K562 (cell line): ENCODE results near the gene REEP6. TPM values are rescaled to one million over a fixed set of nuclear protein-coding genes. Genes with fewer than 3 reads are reported as not detected.

Experiments used
- CBX5 ChIP-seq: IDR thresholded peaks from 2 replicates; pipeline ENCODE4 v1.6.1; 2014; ENCODE audit warnings: low read depth, borderline replicate concordance
- DPF2 ChIP-seq: fragments of 450-650 bp; IDR thresholded peaks from 2 replicates; pipeline ENCODE4 v1.6.1; 2016
- KDM2B ChIP-seq: fragments of 250-450 bp; sonication (Bioruptor Pico); IDR thresholded peaks from 2 replicates; pipeline ENCODE4 v1.8.0; 2021; ENCODE audit warnings: mild to moderate bottlenecking, moderate library complexity
- PCBP1 ChIP-seq: fragments of 200-400 bp; formaldehyde crosslinking; IDR thresholded peaks from 2 replicates; pipeline ENCODE4 v1.6.1; 2018; ENCODE audit warnings: mild to moderate bottlenecking, low read depth, low read length; ENCODE audit not compliant: poor library complexity, severe bottlenecking
- PHF21A ChIP-seq: fragments of 450-650 bp; IDR thresholded peaks from 2 replicates; pipeline ENCODE4 v1.6.1; 2017; ENCODE audit warnings: low read depth, borderline replicate concordance
- POLR2G ChIP-seq: fragments of 200-400 bp; formaldehyde crosslinking; IDR thresholded peaks from 2 replicates; pipeline ENCODE4 v1.6.1; 2017; ENCODE audit warnings: low read depth, mild to moderate bottlenecking, antibody characterized with exemption, low read length, moderate library complexity
- RCOR1 ChIP-seq, 2 experiments: IDR thresholded peaks; 2 replicates each; pipeline ENCODE4 v1.6.1; 2012; ENCODE audit warnings: low read depth in 2 of 2, low read length in 2 of 2, borderline replicate concordance in 1 of 2, improper control_type of control experiment in 1 of 2
- TAL1 ChIP-seq: fragments of 450-650 bp; IDR thresholded peaks from 2 replicates; pipeline ENCODE4 v1.6.1; 2016; ENCODE audit warnings: mild to moderate bottlenecking
- polyA plus RNA-seq, 8 experiments: library from polyadenylated mRNA; depleted of rRNA in 4 of 8; stranded (reverse) in 5 of 8; unstranded in 3 of 8; fragments of >200 nt; fragmentation: Nextera tagmentation in 2 of 8; fragmentation: Illumina TruSeq in 1 of 8; extraction: Ambion mirVana in 2 of 8; extraction: Trizol in 1 of 8; gene quantifications; 2 replicates each; pipeline versions ENCODE4 v1.2.1 to v1.2.3, GENCODE V29; 2011 to 2014; ENCODE audit warnings: inconsistent platforms in 1 of 8, missing spikeins in 1 of 8
- total RNA-seq, 7 experiments: library from RNA; depleted of rRNA in 6 of 7; stranded (reverse); fragments of >200 nt in 6 of 7; fragmentation: Illumina TruSeq in 2 of 7; extraction: Trizol in 2 of 7; gene quantifications; 2 replicates each; pipeline versions ENCODE4 v1.2.1 to v1.2.3, GENCODE V29; 2011 to 2021; ENCODE audit warnings: low replicate concordance in 1 of 7
- TF ChIP-seq, protein P1 (sequence below): fragments of 150-350 bp; conservative IDR thresholded peaks from 2 replicates; pipeline ENCODE4 v1.6.1; 2014; ENCODE audit warnings: low read length
- TF ChIP-seq, protein P2 (sequence below): sonication (generic); formaldehyde crosslinking; IDR thresholded peaks from 2 replicates; pipeline ENCODE4 v1.8.0; 2022; ENCODE audit warnings: missing genetic modification reagents, mild to moderate bottlenecking, moderate library complexity, borderline replicate concordance
- TF ChIP-seq, protein P3 (sequence below): sonication (generic); formaldehyde crosslinking; IDR thresholded peaks from 2 replicates; pipeline ENCODE4 v1.8.1; 2023; ENCODE audit warnings: mild to moderate bottlenecking, missing genetic modification reagents
- TF ChIP-seq, protein P4 (sequence below): fragments of 250-450 bp; sonication (Bioruptor Pico); IDR thresholded peaks from 2 replicates; pipeline ENCODE4 v1.8.0; 2022; ENCODE audit warnings: inconsistent platforms, mild to moderate bottlenecking, moderate library complexity, borderline replicate concordance
- TF ChIP-seq, protein P5 (sequence below): fragments of 450-650 bp; formaldehyde crosslinking; IDR thresholded peaks from 2 replicates; pipeline ENCODE4 v1.4.0; 2020; ENCODE audit warnings: mild to moderate bottlenecking, moderate library complexity
- TF ChIP-seq, protein P6 (sequence below): fragments of 250-450 bp; sonication (Bioruptor Pico); IDR thresholded peaks from 2 replicates; pipeline ENCODE4 v1.4.0; 2020; ENCODE audit warnings: borderline replicate concordance

REEP6 gene
- total and polyA plus RNA-seq, 9 of the 15 experiments (the other 6 are each of a cell fraction or from before 2014, with no cell fraction given) = 1.2 to 64.2 (median 12.7) TPM

DNA sequence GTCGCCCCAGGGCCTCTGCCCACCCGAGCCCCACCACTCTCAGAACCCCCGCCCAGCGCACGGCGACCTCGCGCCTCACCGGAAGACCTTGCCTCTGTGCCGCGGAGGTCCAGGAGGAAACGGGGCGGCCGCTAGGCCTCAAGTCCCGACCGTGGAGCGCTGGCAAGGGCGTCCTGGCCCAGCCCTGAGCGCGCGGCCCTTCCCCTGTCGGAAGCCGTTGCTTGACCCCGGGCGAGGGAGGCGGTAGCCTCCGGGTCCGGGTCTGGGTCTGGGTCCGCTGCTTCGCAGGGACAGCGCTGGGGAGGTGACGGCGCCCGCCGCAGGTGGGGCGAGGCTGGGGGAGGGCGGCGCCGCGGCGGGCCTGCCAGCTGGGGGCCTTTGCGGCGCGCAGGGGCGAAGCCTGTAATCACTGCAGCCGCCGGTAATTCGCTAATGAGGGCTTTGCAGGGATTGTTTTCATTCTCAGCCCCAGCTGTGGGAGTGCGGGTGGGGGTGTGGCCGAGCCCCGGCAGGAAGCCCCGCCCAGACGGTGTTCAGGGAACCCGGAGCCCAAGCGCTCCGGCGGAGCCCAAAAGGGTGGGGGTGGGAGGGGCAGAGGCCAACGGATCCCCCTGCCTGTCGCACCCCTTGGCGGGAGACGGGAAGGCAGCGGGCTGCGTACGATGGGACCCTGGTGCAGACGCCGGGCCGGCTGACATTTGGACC, 20.5 kb upstream of the REEP6 start (continued):
- TF ChIP-seq, protein P1, sequence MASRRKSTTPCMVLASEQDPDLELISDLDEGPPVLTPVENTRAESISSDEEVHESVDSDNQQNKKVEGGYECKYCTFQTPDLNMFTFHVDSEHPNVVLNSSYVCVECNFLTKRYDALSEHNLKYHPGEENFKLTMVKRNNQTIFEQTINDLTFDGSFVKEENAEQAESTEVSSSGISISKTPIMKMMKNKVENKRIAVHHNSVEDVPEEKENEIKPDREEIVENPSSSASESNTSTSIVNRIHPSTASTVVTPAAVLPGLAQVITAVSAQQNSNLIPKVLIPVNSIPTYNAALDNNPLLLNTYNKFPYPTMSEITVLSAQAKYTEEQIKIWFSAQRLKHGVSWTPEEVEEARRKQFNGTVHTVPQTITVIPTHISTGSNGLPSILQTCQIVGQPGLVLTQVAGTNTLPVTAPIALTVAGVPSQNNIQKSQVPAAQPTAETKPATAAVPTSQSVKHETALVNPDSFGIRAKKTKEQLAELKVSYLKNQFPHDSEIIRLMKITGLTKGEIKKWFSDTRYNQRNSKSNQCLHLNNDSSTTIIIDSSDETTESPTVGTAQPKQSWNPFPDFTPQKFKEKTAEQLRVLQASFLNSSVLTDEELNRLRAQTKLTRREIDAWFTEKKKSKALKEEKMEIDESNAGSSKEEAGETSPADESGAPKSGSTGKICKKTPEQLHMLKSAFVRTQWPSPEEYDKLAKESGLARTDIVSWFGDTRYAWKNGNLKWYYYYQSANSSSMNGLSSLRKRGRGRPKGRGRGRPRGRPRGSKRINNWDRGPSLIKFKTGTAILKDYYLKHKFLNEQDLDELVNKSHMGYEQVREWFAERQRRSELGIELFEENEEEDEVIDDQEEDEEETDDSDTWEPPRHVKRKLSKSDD = no peak
- TF ChIP-seq POLR2G (peak; percentile 71), PHF21A (peak; percentile 59; the same call in 1 of the 2 replicates), CBX5 (no peak), RCOR1 (IDR thresholded peaks at IDR 0.05; ENCODE audit: borderline replicate concordance in 1 of 2, low read depth in 2 of 2, low read length in 2 of 2) (peak; percentile 90 to 92), PCBP1 (peak; percentile 22), KDM2B (CRISPR knock-in tag) (no peak), TAL1 (no peak), DPF2 (no peak)
- TF ChIP-seq, protein P2, sequence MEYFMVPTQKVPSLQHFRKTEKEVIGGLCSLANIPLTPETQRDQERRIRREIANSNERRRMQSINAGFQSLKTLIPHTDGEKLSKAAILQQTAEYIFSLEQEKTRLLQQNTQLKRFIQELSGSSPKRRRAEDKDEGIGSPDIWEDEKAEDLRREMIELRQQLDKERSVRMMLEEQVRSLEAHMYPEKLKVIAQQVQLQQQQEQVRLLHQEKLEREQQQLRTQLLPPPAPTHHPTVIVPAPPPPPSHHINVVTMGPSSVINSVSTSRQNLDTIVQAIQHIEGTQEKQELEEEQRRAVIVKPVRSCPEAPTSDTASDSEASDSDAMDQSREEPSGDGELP (CRISPR knock-in tag) = peak; percentile 64; the same call in 1 of the 2 replicates
- TF ChIP-seq, protein P3, sequence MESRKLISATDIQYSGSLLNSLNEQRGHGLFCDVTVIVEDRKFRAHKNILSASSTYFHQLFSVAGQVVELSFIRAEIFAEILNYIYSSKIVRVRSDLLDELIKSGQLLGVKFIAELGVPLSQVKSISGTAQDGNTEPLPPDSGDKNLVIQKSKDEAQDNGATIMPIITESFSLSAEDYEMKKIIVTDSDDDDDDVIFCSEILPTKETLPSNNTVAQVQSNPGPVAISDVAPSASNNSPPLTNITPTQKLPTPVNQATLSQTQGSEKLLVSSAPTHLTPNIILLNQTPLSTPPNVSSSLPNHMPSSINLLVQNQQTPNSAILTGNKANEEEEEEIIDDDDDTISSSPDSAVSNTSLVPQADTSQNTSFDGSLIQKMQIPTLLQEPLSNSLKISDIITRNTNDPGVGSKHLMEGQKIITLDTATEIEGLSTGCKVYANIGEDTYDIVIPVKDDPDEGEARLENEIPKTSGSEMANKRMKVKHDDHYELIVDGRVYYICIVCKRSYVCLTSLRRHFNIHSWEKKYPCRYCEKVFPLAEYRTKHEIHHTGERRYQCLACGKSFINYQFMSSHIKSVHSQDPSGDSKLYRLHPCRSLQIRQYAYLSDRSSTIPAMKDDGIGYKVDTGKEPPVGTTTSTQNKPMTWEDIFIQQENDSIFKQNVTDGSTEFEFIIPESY (CRISPR knock-in tag) = 0 out of 2 replicates have a peak, but pooled peaks have one; percentile 19
- TF ChIP-seq, protein P4, sequence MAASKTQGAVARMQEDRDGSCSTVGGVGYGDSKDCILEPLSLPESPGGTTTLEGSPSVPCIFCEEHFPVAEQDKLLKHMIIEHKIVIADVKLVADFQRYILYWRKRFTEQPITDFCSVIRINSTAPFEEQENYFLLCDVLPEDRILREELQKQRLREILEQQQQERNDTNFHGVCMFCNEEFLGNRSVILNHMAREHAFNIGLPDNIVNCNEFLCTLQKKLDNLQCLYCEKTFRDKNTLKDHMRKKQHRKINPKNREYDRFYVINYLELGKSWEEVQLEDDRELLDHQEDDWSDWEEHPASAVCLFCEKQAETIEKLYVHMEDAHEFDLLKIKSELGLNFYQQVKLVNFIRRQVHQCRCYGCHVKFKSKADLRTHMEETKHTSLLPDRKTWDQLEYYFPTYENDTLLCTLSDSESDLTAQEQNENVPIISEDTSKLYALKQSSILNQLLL = no peak
- TF ChIP-seq, protein P5, sequence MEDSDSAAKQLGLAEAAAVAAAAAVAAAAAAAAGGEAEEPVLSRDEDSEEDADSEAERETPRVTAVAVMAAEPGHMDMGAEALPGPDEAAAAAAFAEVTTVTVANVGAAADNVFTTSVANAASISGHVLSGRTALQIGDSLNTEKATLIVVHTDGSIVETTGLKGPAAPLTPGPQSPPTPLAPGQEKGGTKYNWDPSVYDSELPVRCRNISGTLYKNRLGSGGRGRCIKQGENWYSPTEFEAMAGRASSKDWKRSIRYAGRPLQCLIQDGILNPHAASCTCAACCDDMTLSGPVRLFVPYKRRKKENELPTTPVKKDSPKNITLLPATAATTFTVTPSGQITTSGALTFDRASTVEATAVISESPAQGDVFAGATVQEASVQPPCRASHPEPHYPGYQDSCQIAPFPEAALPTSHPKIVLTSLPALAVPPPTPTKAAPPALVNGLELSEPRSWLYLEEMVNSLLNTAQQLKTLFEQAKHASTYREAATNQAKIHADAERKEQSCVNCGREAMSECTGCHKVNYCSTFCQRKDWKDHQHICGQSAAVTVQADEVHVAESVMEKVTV (CRISPR knock-in tag) = no peak
- TF ChIP-seq, protein P6, sequence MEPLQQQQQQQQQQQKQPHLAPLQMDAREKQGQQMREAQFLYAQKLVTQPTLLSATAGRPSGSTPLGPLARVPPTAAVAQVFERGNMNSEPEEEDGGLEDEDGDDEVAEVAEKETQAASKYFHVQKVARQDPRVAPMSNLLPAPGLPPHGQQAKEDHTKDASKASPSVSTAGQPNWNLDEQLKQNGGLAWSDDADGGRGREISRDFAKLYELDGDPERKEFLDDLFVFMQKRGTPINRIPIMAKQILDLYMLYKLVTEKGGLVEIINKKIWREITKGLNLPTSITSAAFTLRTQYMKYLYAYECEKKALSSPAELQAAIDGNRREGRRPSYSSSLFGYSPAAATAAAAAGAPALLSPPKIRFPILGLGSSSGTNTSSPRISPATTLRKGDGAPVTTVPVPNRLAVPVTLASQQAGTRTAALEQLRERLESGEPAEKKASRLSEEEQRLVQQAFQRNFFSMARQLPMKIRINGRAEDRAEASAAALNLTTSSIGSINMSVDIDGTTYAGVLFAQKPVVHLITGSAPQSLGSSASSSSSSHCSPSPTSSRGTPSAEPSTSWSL = no peak
- TF ChIP-seq, all 486 proteins: peak for 8
